Right lobe of liver (tissue), 6 donors: Measurements from ENCODE around the gene MOCOS. TPM values are rescaled to one million over a fixed set of nuclear protein-coding genes. Genes with fewer than 3 reads are reported as not detected.

Experiments used
- ATAC-seq, 4 donors: fragments of 200-7000 bp; cut with Tn5 transposase; one replicate each; pipeline ENCODE4 v1.9.1; 2020; ENCODE audit warnings: mild to moderate bottlenecking in 4 of 4, moderate library complexity in 4 of 4
- DNase-seq, 3 donors: peaks; one replicate each; pipeline ENCODE4 v3.0.0-alpha.2; 2020
- H3K27ac ChIP-seq, 3 donors: fragments of 200-600 bp; one replicate each; pipeline ENCODE4 v1.8.0; 2022
- H3K27me3 ChIP-seq, 2 donors: fragments of 200-600 bp; one replicate each; pipeline ENCODE4 v1.8.0; 2022
- H3K36me3 ChIP-seq, 4 donors: fragments of 200-600 bp; sonication (generic) in 1 of 4; one replicate each; pipeline versions ENCODE4 v1.5.1 to v1.8.0; 2017 to 2022; ENCODE audit warnings: control low read depth in 1 of 4
- H3K4me1 ChIP-seq, 4 donors: fragments of 200-600 bp; sonication (generic) in 1 of 4; one replicate each; pipeline versions ENCODE4 v1.5.1 to v1.8.0; 2017 to 2022; ENCODE audit warnings: control low read depth in 1 of 4
- H3K4me3 ChIP-seq, 3 donors: fragments of 200-600 bp; one replicate each; pipeline ENCODE4 v1.8.0; 2022
- H3K9me3 ChIP-seq, 4 donors: fragments of 200-600 bp; sonication (generic) in 1 of 4; one replicate each; pipeline versions ENCODE4 v1.5.1 to v1.8.0; 2017 to 2022; ENCODE audit warnings: control low read depth in 1 of 4
- CTCF ChIP-seq, 4 donors: fragments of 200-600 bp in 3 of 4; fragments of 450-650 bp in 1 of 4; IDR thresholded peaks; one replicate each; pipeline versions ENCODE4 v1.5.1 to v1.8.0; 2016 to 2022; ENCODE audit warnings: antibody characterized with exemption in 4 of 4, mild to moderate bottlenecking in 2 of 4
- POLR2A ChIP-seq: fragments of 450-650 bp; IDR thresholded peaks from one replicate; pipeline ENCODE4 v1.6.1; 2017; ENCODE audit warnings: antibody characterized with exemption, mild to moderate bottlenecking
- WGBS: methylation state at CpG from one replicate; pipeline ENCODE4 v1.1.6; 2018; ENCODE audit warnings: low coverage, low lambda C conversion rate; ENCODE audit not compliant: insufficient coverage; ENCODE audit errors: missing lambda C conversion rate; 5-methylcytosine and 5-hydroxymethylcytosine counted together
- intact Hi-C, 2 donors: fragments of 100-400 bp; cut with DNase I; formaldehyde crosslinking; loops; one replicate each; pipeline versions ENCODE4 v1.11.2 to v1.14.1; 2022
- total RNA-seq, 6 experiments: library from RNA; depleted of rRNA in 2 of 6; stranded (reverse); fragments of >200 nt in 2 of 6; fragmentation: NEBNext Ultra II Directional in 3 of 6; extraction: Animal tissue kit (Norgen Biotek cat#: 25700) in 3 of 6; gene quantifications; one replicate each; pipeline versions ENCODE4 v1.1.0 to v1.2.4, GENCODE V29; 2016 to 2023
- donor health status: DM: no; HTN: yes; CAD: no.
- donor health status: DM: no; HTN: no; CAD: no.
- donor health status: DM: no; HTN: no; CAD: no.
- donor health status: DM: no; HTN: yes; CAD: no.
- donor health status: DM: no; HTN: yes; CAD: no.

MOCOS gene
- total RNA-seq, 6 experiments from 2014 or later, result 12.2 to 35.2 (median 25.2) TPM

- Histone ChIP-seq H3K4me1 (peaks cover 0 to 13% (median 4%) of the 10 kb centered on the region in 4 donors), H3K9me3 (no peaks in the 10 kb centered on the region), H3K36me3 (peaks cover 0 to 6% (median 0%) of the 10 kb centered on the region in 4 donors), H3K27ac (no peak overlapping the region), H3K4me3 (no peak overlapping the region), H3K27me3 (no peaks in the 10 kb centered on the region)
- intact Hi-C loops, result no loop called here
- ATAC-seq (no peak), DNase-seq (no peak)
- TF ChIP-seq CTCF (IDR thresholded peaks at IDR 0.05), result no peak
- TF ChIP-seq POLR2A, result no peak
- 100% methylated on average over 1 of the region's 1 CpG for WGBS
Measured at GRCh38 chr18:36191711-36192110, 4.4 kb downstream of the MOCOS start.

GRCh38 chr18:36194600-36195315 lies 7.5 kb downstream of the MOCOS start:
- Histone ChIP-seq H3K4me3 (no peak overlapping the region), H3K36me3 (peaks cover 0 to 6% (median 0%) of the 10 kb centered on the region in 4 donors), H3K27me3 (no peaks in the 10 kb centered on the region), H3K4me1 (no peaks in the 10 kb centered on the region), H3K9me3 (no peaks in the 10 kb centered on the region), H3K27ac (no peak overlapping the region)
- ATAC-seq, result no peak
- WGBS, result 78% methylated on average over 8 of the region's 8 CpGs
- intact Hi-C loops, result no loop called here
- no peak for DNase-seq
- TF ChIP-seq CTCF (IDR thresholded peaks at IDR 0.05) (no peak), POLR2A (no peak)

GRCh38 chr18:36195427-36196122 lies 8.3 kb downstream of the MOCOS start:
- no peaks in the 10 kb centered on the region for H3K27me3 ChIP-seq
- no peak for TF ChIP-seq POLR2A
- TF ChIP-seq CTCF (IDR thresholded peaks at IDR 0.05), result no peak
- no peak overlapping the region for H3K4me3 ChIP-seq
- ATAC-seq (no peak), DNase-seq (peak in 1 of 3 donors; percentile 18)
- no peaks in the 10 kb centered on the region for H3K4me1 ChIP-seq
- no peak overlapping the region for H3K27ac ChIP-seq
- intact Hi-C loops, result no loop called here
- no peaks in the 10 kb centered on the region for H3K9me3 ChIP-seq
- peaks cover 0 to 6% (median 2%) of the 10 kb centered on the region in 4 donors for H3K36me3 ChIP-seq
- 92% methylated on average over 3 of the region's 3 CpGs for WGBS

- WGBS, result 91% methylated on average over 5 of the region's 6 CpGs
- DNase-seq, result peak in 1 of 3 donors; percentile 8
Measured at GRCh38 chr18:36196238-36196995, 9.1 kb downstream of the MOCOS start.

More at GRCh38 chr18:36196238-36196995, 9.1 kb downstream of the MOCOS start:
- Histone ChIP-seq H3K4me1 (no peaks in the 10 kb centered on the region), H3K4me3 (no peak overlapping the region), H3K27me3 (no peaks in the 10 kb centered on the region), H3K27ac (no peak overlapping the region), H3K9me3 (no peaks in the 10 kb centered on the region), H3K36me3 (peaks cover 0 to 6% (median 2%) of the 10 kb centered on the region in 4 donors)
- TF ChIP-seq CTCF (IDR thresholded peaks at IDR 0.05), result no peak
- TF ChIP-seq POLR2A, result no peak
- intact Hi-C loops, result no loop called here
- ATAC-seq, result no peak
